Glutamatergic neuron (in vitro differentiated cells): ENCODE measurements around the gene LCP2. TPM values are rescaled to one million over a fixed set of nuclear protein-coding genes. Genes with fewer than 3 reads are reported as not detected.

Source experiments
- DNase-seq: peaks from one replicate; pipeline ENCODE4 v3.0.0; 2022
- H3K27ac Mint-ChIP-seq: one replicate; pipeline ENCODE4 v1.8.0; 2020; ENCODE audit warnings: mild to moderate bottlenecking, mixed read lengths, inconsistent platforms; ENCODE audit not compliant: unreplicated experiment
- H3K27me3 Mint-ChIP-seq: one replicate; pipeline ENCODE4 v1.8.0; 2020; ENCODE audit warnings: mild to moderate bottlenecking, moderate library complexity, mixed read lengths, inconsistent platforms; ENCODE audit not compliant: unreplicated experiment
- H3K36me3 Mint-ChIP-seq: one replicate; pipeline ENCODE4 v1.8.0; 2020; ENCODE audit warnings: mild to moderate bottlenecking, mixed read lengths, inconsistent platforms; ENCODE audit not compliant: unreplicated experiment
- H3K4me1 Mint-ChIP-seq: one replicate; pipeline ENCODE4 v1.8.0; 2020; ENCODE audit warnings: mild to moderate bottlenecking, low read depth, mixed read lengths, inconsistent platforms; ENCODE audit not compliant: unreplicated experiment
- H3K4me3 Mint-ChIP-seq: one replicate; pipeline ENCODE4 v1.8.0; 2020; ENCODE audit warnings: mild to moderate bottlenecking, mixed read lengths, inconsistent platforms; ENCODE audit not compliant: unreplicated experiment
- H3K9me3 Mint-ChIP-seq: one replicate; pipeline ENCODE4 v1.8.0; 2020; ENCODE audit warnings: mild to moderate bottlenecking, moderate library complexity, mixed read lengths, inconsistent platforms; ENCODE audit not compliant: unreplicated experiment
- total RNA-seq: library from RNA; stranded (reverse); fragmentation: NEBNext Ultra II Directional; extraction: Animal tissue kit (Norgen Biotek cat#: 25700); gene quantifications from one replicate; pipeline ENCODE4 v1.2.1, GENCODE V29; 2021; ENCODE audit not compliant: unreplicated experiment
- TF ChIP-seq, protein P1 (sequence below): fragments of 200-600 bp; sonication (generic); IDR thresholded peaks from one replicate; pipeline ENCODE4 v1.5.0; 2021; ENCODE audit not compliant: partially characterized antibody, unreplicated experiment

The LCP2 gene
- total RNA-seq, 1 donor from 2014 or later = not detected

DNA sequence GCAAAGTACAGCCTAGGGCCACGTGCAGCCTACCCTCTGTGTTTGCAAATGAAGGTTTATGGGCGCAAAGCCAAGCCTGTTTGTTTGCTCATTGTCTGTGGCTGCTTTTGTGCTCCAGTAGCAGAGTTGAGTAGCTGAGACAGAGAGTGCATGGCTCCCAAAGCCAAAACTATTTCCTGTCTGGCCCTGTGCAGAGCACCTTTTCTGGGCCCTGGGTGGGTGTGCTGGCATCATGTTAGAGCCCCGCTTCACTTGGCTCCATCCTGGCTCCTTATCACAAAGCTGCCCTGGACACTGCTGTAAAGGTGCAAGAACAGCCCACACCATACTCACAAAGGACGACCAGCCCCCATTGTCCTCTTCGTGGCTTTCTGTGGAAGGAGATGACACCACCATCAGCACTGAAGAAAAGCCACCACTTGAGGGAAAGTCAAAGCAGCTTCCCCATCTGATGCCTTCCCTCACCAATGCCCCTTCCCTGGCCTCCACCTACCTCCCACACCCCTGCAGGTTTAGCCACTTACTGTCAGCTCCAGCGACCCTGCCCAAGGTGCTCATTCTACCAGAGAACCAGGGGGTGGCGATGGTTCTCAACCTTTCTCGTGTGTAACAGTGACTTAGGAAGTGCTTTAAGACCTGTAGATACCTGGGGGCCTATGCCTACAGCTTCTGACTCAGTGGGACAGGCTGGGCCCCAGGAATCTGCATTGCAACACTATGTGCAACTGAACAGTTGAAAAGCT is 23.4 kb downstream of the LCP2 start:
- Mint-ChIP-seq H3K9me3 (peaks cover 4% of the 10 kb centered on the region), H3K4me1 (no peaks in the 10 kb centered on the region), H3K4me3 (no peak overlapping the region), H3K27me3 (peaks cover 5% of the 10 kb centered on the region), H3K36me3 (no peaks in the 10 kb centered on the region), H3K27ac (no peak overlapping the region)
- DNase-seq = no peak
- TF ChIP-seq, protein P1, sequence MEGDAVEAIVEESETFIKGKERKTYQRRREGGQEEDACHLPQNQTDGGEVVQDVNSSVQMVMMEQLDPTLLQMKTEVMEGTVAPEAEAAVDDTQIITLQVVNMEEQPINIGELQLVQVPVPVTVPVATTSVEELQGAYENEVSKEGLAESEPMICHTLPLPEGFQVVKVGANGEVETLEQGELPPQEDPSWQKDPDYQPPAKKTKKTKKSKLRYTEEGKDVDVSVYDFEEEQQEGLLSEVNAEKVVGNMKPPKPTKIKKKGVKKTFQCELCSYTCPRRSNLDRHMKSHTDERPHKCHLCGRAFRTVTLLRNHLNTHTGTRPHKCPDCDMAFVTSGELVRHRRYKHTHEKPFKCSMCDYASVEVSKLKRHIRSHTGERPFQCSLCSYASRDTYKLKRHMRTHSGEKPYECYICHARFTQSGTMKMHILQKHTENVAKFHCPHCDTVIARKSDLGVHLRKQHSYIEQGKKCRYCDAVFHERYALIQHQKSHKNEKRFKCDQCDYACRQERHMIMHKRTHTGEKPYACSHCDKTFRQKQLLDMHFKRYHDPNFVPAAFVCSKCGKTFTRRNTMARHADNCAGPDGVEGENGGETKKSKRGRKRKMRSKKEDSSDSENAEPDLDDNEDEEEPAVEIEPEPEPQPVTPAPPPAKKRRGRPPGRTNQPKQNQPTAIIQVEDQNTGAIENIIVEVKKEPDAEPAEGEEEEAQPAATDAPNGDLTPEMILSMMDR = no peak

DNA sequence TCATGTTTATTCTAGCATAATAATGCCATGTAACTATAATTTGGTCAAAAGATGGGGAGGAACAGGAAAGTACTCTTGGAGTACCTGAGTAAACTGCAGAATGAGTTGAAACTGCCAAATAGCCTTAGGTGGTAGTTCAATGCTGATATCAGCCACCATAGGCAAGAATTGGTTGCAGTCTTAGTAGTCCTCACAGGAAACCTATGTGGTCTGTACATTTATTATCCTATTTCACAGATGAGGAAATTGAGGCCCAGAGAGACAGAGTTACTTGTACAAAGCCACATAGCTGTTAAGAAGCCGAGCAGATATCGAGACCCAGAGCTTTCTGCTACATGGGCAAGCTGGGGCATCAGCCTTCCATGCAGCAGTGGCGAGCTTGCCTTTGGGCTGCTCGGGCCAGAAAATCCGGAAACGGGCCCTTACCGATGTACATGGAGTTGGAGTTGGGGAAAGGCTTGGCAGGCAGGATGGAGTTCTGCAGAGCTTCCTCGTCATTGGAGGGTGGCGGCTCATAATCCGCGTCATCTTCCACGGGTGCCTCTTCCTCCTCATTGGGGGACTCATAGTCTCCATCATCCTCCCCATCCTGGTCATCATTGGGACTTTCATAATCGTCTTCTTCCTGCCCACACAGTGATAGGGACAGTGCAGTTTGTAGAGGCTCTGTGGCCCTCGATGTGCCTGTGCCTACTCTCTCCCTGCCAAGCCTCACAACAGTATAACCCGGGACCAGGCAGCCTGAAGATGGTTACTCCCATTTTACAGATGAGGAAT is 27.1 kb downstream of the LCP2 start:
- no peak for DNase-seq
- Mint-ChIP-seq H3K4me3 (no peak overlapping the region), H3K27me3 (peaks cover 2% of the 10 kb centered on the region), H3K9me3 (peaks cover 4% of the 10 kb centered on the region), H3K36me3 (no peaks in the 10 kb centered on the region), H3K27ac (no peak overlapping the region), H3K4me1 (peaks cover 9% of the 10 kb centered on the region)
- TF ChIP-seq, protein P1 = no peak

DNA sequence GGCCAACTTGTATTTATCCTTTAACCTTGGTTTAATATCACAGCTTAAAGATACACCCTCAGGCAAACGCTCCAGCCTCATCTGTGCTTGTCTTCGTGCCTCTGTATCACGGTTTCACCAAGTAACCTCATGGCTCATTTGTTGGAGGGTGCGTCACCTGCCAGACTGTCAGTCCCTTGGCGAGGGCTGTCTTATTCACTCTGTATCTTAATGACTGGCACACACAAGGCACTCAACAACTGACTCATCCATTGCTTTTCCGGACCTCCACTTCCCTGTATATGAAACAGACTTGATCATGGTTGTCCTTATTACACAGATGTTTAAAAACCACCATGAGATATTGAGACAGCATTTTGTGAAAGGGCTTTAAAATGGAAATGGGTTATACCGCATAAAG is 28.0 kb downstream of the LCP2 start:
- H3K4me1 Mint-ChIP-seq = peaks cover 9% of the 10 kb centered on the region
- no peak for DNase-seq
- no peaks in the 10 kb centered on the region for H3K36me3 Mint-ChIP-seq
- TF ChIP-seq, protein P1 = no peak
- H3K9me3 Mint-ChIP-seq = peaks cover 4% of the 10 kb centered on the region
- no peak overlapping the region for H3K27ac Mint-ChIP-seq
- H3K4me3 Mint-ChIP-seq = no peak overlapping the region
- H3K27me3 Mint-ChIP-seq = peaks cover 2% of the 10 kb centered on the region

DNA sequence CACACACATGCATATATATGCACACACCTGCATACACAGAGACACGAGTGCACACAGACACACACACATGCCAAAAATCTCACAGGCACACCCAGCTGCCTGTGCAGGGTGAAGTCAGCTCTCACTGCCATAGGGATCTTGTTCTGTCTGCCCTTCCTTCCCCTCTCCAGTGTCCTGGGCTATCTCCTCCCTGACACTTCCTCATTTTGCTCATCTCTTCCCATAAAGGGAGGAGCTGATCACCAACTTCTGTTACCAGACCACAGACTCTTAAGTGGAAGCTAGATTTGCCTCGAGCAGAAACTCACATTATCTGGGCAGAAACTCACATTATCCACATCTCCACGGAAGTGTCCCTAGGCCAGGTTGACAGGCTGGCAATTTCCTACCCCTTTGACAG is 28.7 kb downstream of the LCP2 start:
- TF ChIP-seq, protein P1 = no peak
- Mint-ChIP-seq H3K4me3 (no peak overlapping the region), H3K27me3 (peaks cover 2% of the 10 kb centered on the region), H3K9me3 (peaks cover 4% of the 10 kb centered on the region), H3K36me3 (no peaks in the 10 kb centered on the region), H3K4me1 (peaks cover 9% of the 10 kb centered on the region), H3K27ac (no peak overlapping the region)
- no peak for DNase-seq
